ENCODE data around the gene DRD3.
A peak's percentile ranks its signal among the peaks of the same experiment; 100 is the strongest.

The DRD3 gene

GRCh38 chr3:114186501-114186900 is 7.6 kb upstream of the DRD3 start:
- no peak overlapping the region for H3K27ac ChIP-seq
- TF ChIP-seq CTCF (conservative IDR thresholded peaks at IDR 0.05) (no peak), ZFX (IDR thresholded peaks at IDR 0.05) (no peak)

- H3K27ac ChIP-seq = no peak overlapping the region
- no peak for TF ChIP-seq ZFX (IDR thresholded peaks at IDR 0.05)
- peak; percentile 40 for TF ChIP-seq CTCF (conservative IDR thresholded peaks at IDR 0.05)
Measured at GRCh38 chr3:114179575-114179974, 723 bp upstream of the DRD3 start.

- TF ChIP-seq ZFX (IDR thresholded peaks at IDR 0.05) (no peak), CTCF (conservative IDR thresholded peaks at IDR 0.05) (no peak)
Measured at GRCh38 chr3:114176890-114177289, 2.0 kb downstream of the DRD3 start.

GRCh38 chr3:114176487-114176886 is 2.4 kb downstream of the DRD3 start:
- H3K27ac ChIP-seq = no peak overlapping the region
- TF ChIP-seq ZFX (IDR thresholded peaks at IDR 0.05) = no peak
- no peak for TF ChIP-seq CTCF (conservative IDR thresholded peaks at IDR 0.05)

More at GRCh38 chr3:114176890-114177289, 2.0 kb downstream of the DRD3 start:
- H3K27ac ChIP-seq = no peak overlapping the region

- no peak for TF ChIP-seq ZFX (IDR thresholded peaks at IDR 0.05)
- TF ChIP-seq CTCF (conservative IDR thresholded peaks at IDR 0.05) = no peak
- H3K27ac ChIP-seq = no peak overlapping the region
Measured at GRCh38 chr3:114175204-114175987, 3.5 kb downstream of the DRD3 start.

- no peak overlapping the region for H3K27ac ChIP-seq
- TF ChIP-seq CTCF (conservative IDR thresholded peaks at IDR 0.05) (no peak), ZFX (IDR thresholded peaks at IDR 0.05) (no peak)
Measured at GRCh38 chr3:114171677-114172076, 7.2 kb downstream of the DRD3 start.

GRCh38 chr3:114168150-114168549 is 10.7 kb downstream of the DRD3 start:
- H3K27ac ChIP-seq = no peak overlapping the region
- TF ChIP-seq CTCF (conservative IDR thresholded peaks at IDR 0.05) = no peak
- TF ChIP-seq ZFX (IDR thresholded peaks at IDR 0.05) = no peak
